ENCODE results near the gene OTOG.

DNA sequence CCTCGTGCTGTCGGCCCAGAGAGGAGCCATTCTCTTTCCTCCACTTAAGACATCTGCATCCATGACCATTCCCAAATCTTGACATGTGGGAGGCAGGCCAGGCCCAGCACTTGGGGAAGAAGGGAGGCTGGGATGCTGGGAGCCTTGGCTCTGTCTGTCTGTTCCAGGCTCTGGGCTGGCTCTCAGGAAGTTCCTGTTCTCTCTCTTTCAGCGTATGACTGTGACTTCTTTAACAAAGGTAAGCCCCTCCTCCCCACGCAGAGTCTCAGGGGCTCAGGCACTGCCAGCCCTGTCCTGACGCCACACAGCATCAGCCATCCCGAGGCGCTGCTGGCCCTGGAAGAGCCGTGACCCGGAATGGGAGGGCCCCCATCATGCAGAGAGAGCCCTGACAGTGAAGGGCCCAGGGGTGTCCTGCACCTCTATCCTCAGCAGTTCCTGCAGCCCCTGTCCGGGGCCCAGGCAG lies 52.4 kb downstream of the OTOG start:
- TF ChIP-seq, protein P1, sequence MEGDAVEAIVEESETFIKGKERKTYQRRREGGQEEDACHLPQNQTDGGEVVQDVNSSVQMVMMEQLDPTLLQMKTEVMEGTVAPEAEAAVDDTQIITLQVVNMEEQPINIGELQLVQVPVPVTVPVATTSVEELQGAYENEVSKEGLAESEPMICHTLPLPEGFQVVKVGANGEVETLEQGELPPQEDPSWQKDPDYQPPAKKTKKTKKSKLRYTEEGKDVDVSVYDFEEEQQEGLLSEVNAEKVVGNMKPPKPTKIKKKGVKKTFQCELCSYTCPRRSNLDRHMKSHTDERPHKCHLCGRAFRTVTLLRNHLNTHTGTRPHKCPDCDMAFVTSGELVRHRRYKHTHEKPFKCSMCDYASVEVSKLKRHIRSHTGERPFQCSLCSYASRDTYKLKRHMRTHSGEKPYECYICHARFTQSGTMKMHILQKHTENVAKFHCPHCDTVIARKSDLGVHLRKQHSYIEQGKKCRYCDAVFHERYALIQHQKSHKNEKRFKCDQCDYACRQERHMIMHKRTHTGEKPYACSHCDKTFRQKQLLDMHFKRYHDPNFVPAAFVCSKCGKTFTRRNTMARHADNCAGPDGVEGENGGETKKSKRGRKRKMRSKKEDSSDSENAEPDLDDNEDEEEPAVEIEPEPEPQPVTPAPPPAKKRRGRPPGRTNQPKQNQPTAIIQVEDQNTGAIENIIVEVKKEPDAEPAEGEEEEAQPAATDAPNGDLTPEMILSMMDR (IDR thresholded peaks at IDR 0.05): no peak
- no peak for TF ChIP-seq POLR2A (IDR thresholded peaks at IDR 0.05)

Measured in vagina (tissue), 2 donors.